ENCODE results near the gene MOAP1.

The MOAP1 gene

DNA sequence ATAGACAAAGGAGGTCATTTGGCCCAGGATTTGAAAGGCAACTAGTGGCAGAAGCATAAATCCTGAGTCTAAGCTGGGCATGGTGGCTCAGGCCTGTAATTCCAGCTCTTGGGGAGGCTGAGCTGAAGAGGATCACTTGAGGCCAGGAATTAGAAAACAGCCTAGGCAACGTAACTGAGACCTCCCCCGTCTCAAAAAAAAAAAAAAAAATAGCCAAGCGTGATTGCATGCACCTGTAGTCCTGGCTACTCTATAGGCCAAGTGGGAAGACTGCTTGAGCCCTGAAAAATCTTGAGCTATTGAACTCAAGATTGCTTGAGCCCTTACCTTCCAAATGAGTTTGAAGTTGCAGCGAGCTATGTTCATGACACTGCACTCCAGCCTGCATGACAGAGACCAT is 14.3 kb upstream of the MOAP1 start:
- no peak for ATAC-seq (ENCODE audit: insufficient read depth, low read depth)
- Histone ChIP-seq H4K20me1 (ENCODE audit: insufficient read depth, low read length) (no peaks in the 10 kb centered on the region), H3K27me3 (ENCODE audit: insufficient read depth, low read length, poor library complexity) (no peaks in the 10 kb centered on the region), H3K27ac (ENCODE audit: low read length) (no peak overlapping the region), H3K4me3 (ENCODE audit: low read depth in 1 of 2, low read length in 2 of 2) (no peak overlapping the region), H3K79me2 (ENCODE audit: insufficient read depth, low read length) (peaks cover 22% of the 10 kb centered on the region), H3K9me3 (ENCODE audit: insufficient read depth, low read length, severe bottlenecking) (no peaks in the 10 kb centered on the region), H3K9ac (ENCODE audit: low read depth, low read length) (no peak overlapping the region), H3K4me2 (ENCODE audit: insufficient read depth, low read length) (no peak overlapping the region), H2AFZ (ENCODE audit: low read depth, low read length) (no peak overlapping the region), H3K4me1 (ENCODE audit: insufficient read depth, low read length) (0 out of 2 replicates have a peak, but pooled peaks cover 2% of the 10 kb centered on the region), H3K36me3 (ENCODE audit: insufficient read depth, low read length) (peaks cover 16% of the 10 kb centered on the region; the same call in 1 of the 2 replicates)
- TF ChIP-seq, protein P1, sequence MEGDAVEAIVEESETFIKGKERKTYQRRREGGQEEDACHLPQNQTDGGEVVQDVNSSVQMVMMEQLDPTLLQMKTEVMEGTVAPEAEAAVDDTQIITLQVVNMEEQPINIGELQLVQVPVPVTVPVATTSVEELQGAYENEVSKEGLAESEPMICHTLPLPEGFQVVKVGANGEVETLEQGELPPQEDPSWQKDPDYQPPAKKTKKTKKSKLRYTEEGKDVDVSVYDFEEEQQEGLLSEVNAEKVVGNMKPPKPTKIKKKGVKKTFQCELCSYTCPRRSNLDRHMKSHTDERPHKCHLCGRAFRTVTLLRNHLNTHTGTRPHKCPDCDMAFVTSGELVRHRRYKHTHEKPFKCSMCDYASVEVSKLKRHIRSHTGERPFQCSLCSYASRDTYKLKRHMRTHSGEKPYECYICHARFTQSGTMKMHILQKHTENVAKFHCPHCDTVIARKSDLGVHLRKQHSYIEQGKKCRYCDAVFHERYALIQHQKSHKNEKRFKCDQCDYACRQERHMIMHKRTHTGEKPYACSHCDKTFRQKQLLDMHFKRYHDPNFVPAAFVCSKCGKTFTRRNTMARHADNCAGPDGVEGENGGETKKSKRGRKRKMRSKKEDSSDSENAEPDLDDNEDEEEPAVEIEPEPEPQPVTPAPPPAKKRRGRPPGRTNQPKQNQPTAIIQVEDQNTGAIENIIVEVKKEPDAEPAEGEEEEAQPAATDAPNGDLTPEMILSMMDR (IDR thresholded peaks at IDR 0.05; ENCODE audit: borderline replicate concordance, extremely low read depth, low read length, poor library complexity, severe bottlenecking) = no peak
- TF ChIP-seq EZH2 (IDR thresholded peaks at IDR 0.05; ENCODE audit: borderline replicate concordance, low read depth, low read length, severe bottlenecking) = no peak
- no peak for DNase-seq

DNA sequence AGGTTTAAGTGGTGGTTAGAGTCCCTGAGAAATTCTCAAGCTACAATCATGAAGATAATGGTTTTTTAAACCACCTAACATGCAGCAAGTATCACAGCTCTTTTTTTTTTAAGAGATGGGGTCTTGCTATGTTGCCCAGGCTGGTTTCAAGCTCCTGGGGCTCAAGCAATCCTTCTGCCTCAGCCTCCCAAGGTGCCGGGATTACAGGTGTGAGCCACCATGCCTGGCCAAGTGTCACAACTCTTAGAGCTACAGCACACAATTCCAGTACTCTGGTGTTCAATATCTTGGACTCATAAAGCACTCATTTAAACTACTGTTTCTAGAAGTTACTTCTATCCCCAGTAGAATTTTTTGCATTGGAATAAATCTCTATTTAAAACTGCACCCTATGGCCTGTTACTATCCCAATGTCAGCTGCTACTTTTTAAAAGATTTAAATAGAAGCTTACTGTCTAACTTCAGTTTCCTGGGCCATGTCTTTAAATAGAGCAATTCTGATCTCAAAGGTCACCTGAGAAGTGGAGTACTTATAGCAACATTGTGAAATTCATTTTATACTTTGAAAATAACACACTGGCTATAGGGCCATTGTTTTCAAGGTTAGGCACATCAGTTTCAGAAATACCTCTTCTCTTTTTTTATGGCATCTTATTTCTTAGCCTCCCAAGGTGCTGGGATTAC is 10.8 kb upstream of the MOAP1 start:
- ATAC-seq (ENCODE audit: insufficient read depth, low read depth) = no peak
- no peaks in the 10 kb centered on the region for H3K79me2 ChIP-seq (ENCODE audit: insufficient read depth, low read length)
- no peaks in the 10 kb centered on the region for H4K20me1 ChIP-seq (ENCODE audit: insufficient read depth, low read length)
- no peaks in the 10 kb centered on the region for H3K27me3 ChIP-seq (ENCODE audit: insufficient read depth, low read length, poor library complexity)
- no peak for DNase-seq
- no peak overlapping the region for H3K9ac ChIP-seq (ENCODE audit: low read depth, low read length)
- no peak overlapping the region for H3K4me3 ChIP-seq (ENCODE audit: low read depth in 1 of 2, low read length in 2 of 2)
- no peak overlapping the region for H3K4me2 ChIP-seq (ENCODE audit: insufficient read depth, low read length)
- H2AFZ ChIP-seq (ENCODE audit: low read depth, low read length) = no peak overlapping the region
- TF ChIP-seq, protein P1 (IDR thresholded peaks at IDR 0.05; ENCODE audit: borderline replicate concordance, extremely low read depth, low read length, poor library complexity, severe bottlenecking) = no peak
- TF ChIP-seq EZH2 (IDR thresholded peaks at IDR 0.05; ENCODE audit: borderline replicate concordance, low read depth, low read length, severe bottlenecking) = no peak
- H3K36me3 ChIP-seq (ENCODE audit: insufficient read depth, low read length) = peaks cover 8% of the 10 kb centered on the region; the same call in 1 of the 2 replicates
- H3K4me1 ChIP-seq (ENCODE audit: insufficient read depth, low read length) = no peaks in the 10 kb centered on the region
- no peaks in the 10 kb centered on the region for H3K9me3 ChIP-seq (ENCODE audit: insufficient read depth, low read length, severe bottlenecking)
- H3K27ac ChIP-seq (ENCODE audit: low read length) = no peak overlapping the region

DNA sequence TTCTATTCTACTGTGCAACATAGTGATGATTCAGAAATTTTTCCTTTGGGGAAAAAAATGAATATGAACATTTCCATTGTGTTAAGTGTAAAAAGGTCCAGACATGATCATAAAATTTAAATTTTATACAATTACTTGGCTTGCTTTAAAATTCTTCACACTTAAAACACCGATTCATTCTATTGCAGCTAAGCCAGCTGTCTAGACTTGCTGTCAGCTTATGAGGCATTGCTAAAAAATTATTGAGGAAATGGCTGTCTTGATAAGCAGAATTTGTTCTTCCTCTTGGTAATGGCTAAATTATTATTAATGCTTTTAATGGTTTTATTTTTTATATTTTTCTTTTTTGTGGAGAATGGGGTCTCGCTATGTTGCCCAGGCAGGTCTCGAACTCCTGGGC is 2.3 kb upstream of the MOAP1 start:
- Histone ChIP-seq H4K20me1 (ENCODE audit: insufficient read depth, low read length) (peaks cover 30% of the 10 kb centered on the region), H2AFZ (ENCODE audit: low read depth, low read length) (no peak overlapping the region), H3K4me2 (ENCODE audit: insufficient read depth, low read length) (no peak overlapping the region), H3K4me1 (ENCODE audit: insufficient read depth, low read length) (peaks cover 25% of the 10 kb centered on the region), H3K36me3 (ENCODE audit: insufficient read depth, low read length) (peaks cover 38% of the 10 kb centered on the region), H3K79me2 (ENCODE audit: insufficient read depth, low read length) (peaks cover 50% of the 10 kb centered on the region), H3K27ac (ENCODE audit: low read length) (no peak overlapping the region), H3K27me3 (ENCODE audit: insufficient read depth, low read length, poor library complexity) (no peaks in the 10 kb centered on the region), H3K9ac (ENCODE audit: low read depth, low read length) (no peak overlapping the region), H3K4me3 (ENCODE audit: low read depth in 1 of 2, low read length in 2 of 2) (no peak overlapping the region), H3K9me3 (ENCODE audit: insufficient read depth, low read length, severe bottlenecking) (no peaks in the 10 kb centered on the region)
- ATAC-seq (ENCODE audit: insufficient read depth, low read depth) = no peak
- no peak for DNase-seq
- TF ChIP-seq EZH2 (IDR thresholded peaks at IDR 0.05; ENCODE audit: borderline replicate concordance, low read depth, low read length, severe bottlenecking) = no peak
- TF ChIP-seq, protein P1 (IDR thresholded peaks at IDR 0.05; ENCODE audit: borderline replicate concordance, extremely low read depth, low read length, poor library complexity, severe bottlenecking) = no peak

Measured in DND-41 (cell line).